MM.1S (cell line): Measurements from ENCODE around the gene NFYA.

ENCODE experiments used
- DNase-seq: peaks from one replicate; pipeline ENCODE4 v3.0.0-alpha.2; 2015
- H2AFZ ChIP-seq: fragments of 300-600 bp; sonication (generic); 2 replicates; pipeline ENCODE4 v1.6.0; 2016; ENCODE audit warnings: antibody characterized with exemption, low read length
- H3F3A ChIP-seq: fragments of 300-600 bp; sonication (generic); 2 replicates; pipeline ENCODE4 v1.6.1; 2016; ENCODE audit warnings: mild to moderate bottlenecking, antibody characterized with exemption, low read length, moderate library complexity, mixed read lengths; ENCODE audit not compliant: insufficient read depth
- H3K27ac ChIP-seq: fragments of 300-600 bp; sonication (generic); 2 replicates; pipeline ENCODE4 v1.5.1; 2016; ENCODE audit warnings: mild to moderate bottlenecking, low read length
- H3K27me3 ChIP-seq: fragments of 300-600 bp; sonication (generic); replicated peaks from 2 replicates; pipeline ENCODE4 v1.6.0; 2016; ENCODE audit warnings: low read length; ENCODE audit not compliant: insufficient read depth
- H3K36me3 ChIP-seq: fragments of 300-600 bp; sonication (generic); replicated peaks from 2 replicates; pipeline ENCODE4 v1.6.1; 2016; ENCODE audit warnings: mild to moderate bottlenecking, low read length, mixed read lengths; ENCODE audit not compliant: insufficient read depth
- H3K4me1 ChIP-seq: fragments of 300-600 bp; sonication (generic); 2 replicates; pipeline ENCODE4 v1.6.1; 2016; ENCODE audit warnings: low read length, mixed read lengths
- H3K4me2 ChIP-seq: fragments of 300-600 bp; sonication (generic); 2 replicates; pipeline ENCODE4 v1.6.0; 2016; ENCODE audit warnings: low read depth, low read length
- H3K4me3 ChIP-seq: fragments of 300-600 bp; sonication (generic); 2 replicates; pipeline ENCODE4 v1.5.1; 2016; ENCODE audit warnings: low read length, mixed read lengths
- H3K79me2 ChIP-seq: fragments of 300-600 bp; sonication (generic); 2 replicates; pipeline ENCODE4 v1.6.1; 2016; ENCODE audit warnings: mixed run types, low read length, mixed read lengths
- H3K9ac ChIP-seq: fragments of 300-600 bp; sonication (generic); 2 replicates; pipeline ENCODE4 v1.6.1; 2016; ENCODE audit warnings: low read length, mixed read lengths
- H3K9me2 ChIP-seq: fragments of 300-600 bp; sonication (generic); replicated peaks from 2 replicates; pipeline ENCODE4 v1.6.1; 2016; ENCODE audit warnings: mild to moderate bottlenecking, low read length, mixed read lengths; ENCODE audit not compliant: insufficient read depth
- H3K9me3 ChIP-seq: fragments of 300-600 bp; sonication (generic); replicated peaks from 2 replicates; pipeline ENCODE4 v1.6.1; 2016; ENCODE audit warnings: mild to moderate bottlenecking, low read length, mixed read lengths; ENCODE audit not compliant: insufficient read depth
- H4K20me1 ChIP-seq: fragments of 300-600 bp; sonication (generic); 2 replicates; pipeline ENCODE4 v1.6.1; 2016; ENCODE audit warnings: mild to moderate bottlenecking, low read length, moderate library complexity, mixed read lengths; ENCODE audit not compliant: insufficient read depth
- CTCF ChIP-seq: fragments of 300-600 bp; sonication (generic); IDR thresholded peaks from 2 replicates; pipeline ENCODE4 v1.5.1; 2016; ENCODE audit warnings: antibody characterized with exemption, low read length, mixed read lengths
- EZH2 ChIP-seq: fragments of 300-600 bp; sonication (generic); optimal IDR thresholded peaks from 2 replicates; pipeline ENCODE3; 2017; ENCODE audit warnings: low read depth, mild to moderate bottlenecking, antibody characterized with exemption, low read length, mixed read lengths
- EZH2phosphoT487 ChIP-seq: fragments of 300-600 bp; sonication (generic); IDR thresholded peaks from 2 replicates; pipeline ENCODE4 v1.6.1; 2018; ENCODE audit warnings: antibody characterized with exemption, low read length

Gene NFYA

GRCh38 chr6:41132254-41132653, 59.5 kb downstream of the NFYA start:
- H4K20me1 ChIP-seq, result no peaks in the 10 kb centered on the region
- H3F3A ChIP-seq, result no peaks in the 10 kb centered on the region
- DNase-seq, result no peak
- H3K9ac ChIP-seq, result no peak overlapping the region
- no peaks in the 10 kb centered on the region for H3K36me3 ChIP-seq
- H3K4me2 ChIP-seq, result no peak overlapping the region
- no peaks in the 10 kb centered on the region for H3K27me3 ChIP-seq
- H3K9me2 ChIP-seq, result no peaks in the 10 kb centered on the region
- no peak overlapping the region for H2AFZ ChIP-seq
- H3K27ac ChIP-seq, result no peak overlapping the region
- TF ChIP-seq EZH2phosphoT487 (no peak), CTCF (no peak), EZH2 (no peak)
- no peak overlapping the region for H3K4me3 ChIP-seq
- no peaks in the 10 kb centered on the region for H3K4me1 ChIP-seq
- H3K9me3 ChIP-seq, result no peaks in the 10 kb centered on the region
- no peaks in the 10 kb centered on the region for H3K79me2 ChIP-seq

- Histone ChIP-seq H3K4me3 (no peak overlapping the region), H2AFZ (no peak overlapping the region), H3K9me3 (no peaks in the 10 kb centered on the region), H4K20me1 (no peaks in the 10 kb centered on the region), H3K9ac (no peak overlapping the region), H3K27me3 (no peaks in the 10 kb centered on the region), H3K4me2 (no peak overlapping the region), H3K9me2 (no peaks in the 10 kb centered on the region), H3K79me2 (no peaks in the 10 kb centered on the region), H3K4me1 (no peaks in the 10 kb centered on the region), H3K36me3 (no peaks in the 10 kb centered on the region), H3K27ac (no peak overlapping the region), H3F3A (no peaks in the 10 kb centered on the region)
- no peak for DNase-seq
- TF ChIP-seq EZH2, result no peak
- no peak for TF ChIP-seq EZH2phosphoT487
- TF ChIP-seq CTCF, result no peak
Observed at GRCh38 chr6:41135062-41135832, 62.5 kb downstream of the NFYA start.

- Histone ChIP-seq H3F3A (no peaks in the 10 kb centered on the region), H3K4me1 (no peaks in the 10 kb centered on the region), H4K20me1 (no peaks in the 10 kb centered on the region), H3K4me2 (no peak overlapping the region), H3K27ac (no peak overlapping the region), H3K4me3 (no peak overlapping the region), H3K27me3 (no peaks in the 10 kb centered on the region), H3K36me3 (no peaks in the 10 kb centered on the region), H3K9me2 (no peaks in the 10 kb centered on the region), H3K9me3 (no peaks in the 10 kb centered on the region), H3K79me2 (no peaks in the 10 kb centered on the region), H2AFZ (no peak overlapping the region), H3K9ac (no peak overlapping the region)
- TF ChIP-seq EZH2, result no peak
- no peak for TF ChIP-seq CTCF
- no peak for TF ChIP-seq EZH2phosphoT487
- DNase-seq, result no peak
Observed at GRCh38 chr6:41136911-41137310, 64.1 kb downstream of the NFYA start.
